Kidney glomerular epithelial cell (primary cell): ENCODE measurements around the gene ZCCHC14.
"Not testable (repeated sequence)": the region's sequence is repeated elsewhere in the genome, so short reads cannot be mapped to it uniquely, and the experiment has no call there.

ENCODE experiments used
- DNase-seq: peaks from one replicate; lab custom pipeline; 2025; lab: John Stamatoyannopoulos, UW

ZCCHC14 gene

GRCh38 chr16:87497023-87497766 is 4.4 kb upstream of the ZCCHC14 start:
- DNase-seq, result not testable (repeated sequence)

- DNase-seq, result no peak
Measured at GRCh38 chr16:87496447-87496801, 3.6 kb upstream of the ZCCHC14 start.

DNA sequence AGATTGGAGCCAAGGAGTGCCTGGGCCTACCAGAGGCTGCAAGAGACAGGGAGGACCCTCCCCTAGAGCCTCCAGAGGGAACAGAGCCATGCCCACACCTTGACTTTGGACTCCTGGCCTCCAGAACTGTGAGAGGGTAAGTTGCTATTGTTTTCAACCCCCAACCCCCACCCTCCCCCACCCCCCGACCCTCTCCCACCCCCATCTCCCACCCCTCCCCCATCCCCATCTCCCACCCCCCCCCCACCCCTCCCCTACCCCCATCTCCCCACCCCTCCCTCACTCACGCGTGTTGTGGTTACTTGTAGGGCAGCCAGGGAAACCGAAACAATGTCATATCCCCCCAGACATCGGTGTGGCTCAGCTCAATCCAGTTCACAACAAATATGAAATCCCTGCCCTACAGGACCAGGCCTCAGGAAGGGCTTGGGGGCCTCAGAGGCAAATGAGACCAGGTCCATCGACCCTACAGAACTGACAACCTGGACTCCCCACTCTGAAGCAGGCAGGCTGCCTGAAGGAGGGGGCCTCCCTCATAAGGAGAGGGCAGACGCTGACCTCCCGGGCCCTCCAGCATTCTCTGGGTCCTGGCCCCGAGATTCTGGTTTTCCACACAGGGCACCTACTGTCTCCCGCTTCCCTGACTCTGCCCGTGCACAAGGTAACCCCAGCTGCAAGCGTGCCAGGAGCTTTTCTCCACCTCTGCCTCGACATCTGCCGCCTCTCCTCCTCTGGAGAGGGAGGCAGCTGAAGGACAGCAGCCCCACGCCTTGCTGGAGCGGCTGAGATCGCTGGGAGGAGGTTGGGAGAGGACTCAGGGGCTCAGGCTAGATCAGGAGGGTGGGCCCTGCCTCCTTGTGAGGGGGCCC is 3.0 kb upstream of the ZCCHC14 start:
- no peak for DNase-seq

DNA sequence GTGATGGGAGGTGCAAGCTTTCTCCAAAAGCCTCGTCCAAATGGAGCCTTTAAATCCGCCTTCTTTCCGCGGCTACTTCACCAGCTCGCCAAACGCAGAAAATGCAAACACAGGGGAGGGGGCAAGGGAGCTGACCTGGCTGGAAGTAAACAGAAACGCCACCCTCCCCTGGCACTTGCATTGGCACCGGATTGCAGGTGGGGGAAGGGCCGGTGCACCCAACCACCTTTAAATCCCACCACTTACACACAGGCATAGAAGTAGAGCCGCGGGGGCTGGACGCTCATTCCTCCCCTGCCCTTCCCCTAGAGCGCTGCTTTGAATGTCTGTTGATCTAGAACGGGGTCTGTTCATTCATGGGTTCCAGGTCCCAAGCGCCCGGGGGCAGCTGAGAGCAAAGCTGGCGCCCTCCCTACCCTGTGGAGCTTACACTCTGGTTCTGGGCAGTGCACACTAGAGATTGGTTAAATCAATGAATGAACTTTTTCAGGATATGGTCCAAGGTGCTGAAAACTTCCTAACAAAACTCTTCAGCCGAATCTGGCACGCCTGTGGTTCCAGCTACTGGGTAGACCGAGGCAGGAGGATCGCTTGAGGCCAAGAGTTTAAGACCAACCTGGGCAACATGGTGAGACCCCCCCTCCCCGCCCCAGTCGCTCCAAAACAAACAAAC is 920 bp upstream of the ZCCHC14 start:
- no peak for DNase-seq

DNA sequence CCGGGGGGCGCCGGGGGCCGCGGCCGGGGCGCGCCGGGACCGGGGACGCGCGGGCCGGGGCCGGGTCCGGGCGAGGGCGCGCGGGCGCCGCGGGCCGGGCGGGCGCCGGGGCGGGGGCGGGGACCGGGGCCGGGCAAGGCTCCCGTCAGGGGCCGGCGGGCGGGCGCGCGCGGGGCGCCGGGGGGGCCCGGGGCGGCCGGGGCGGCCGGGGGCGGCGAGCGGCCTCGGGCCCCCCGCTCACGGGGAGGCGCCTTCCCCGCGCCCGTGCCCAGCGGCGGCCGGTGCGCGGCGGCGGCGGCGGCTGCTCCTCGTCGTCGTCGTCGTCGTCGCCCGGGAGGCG is 563 bp downstream of the ZCCHC14 start:
- DNase-seq, result no peak

DNA sequence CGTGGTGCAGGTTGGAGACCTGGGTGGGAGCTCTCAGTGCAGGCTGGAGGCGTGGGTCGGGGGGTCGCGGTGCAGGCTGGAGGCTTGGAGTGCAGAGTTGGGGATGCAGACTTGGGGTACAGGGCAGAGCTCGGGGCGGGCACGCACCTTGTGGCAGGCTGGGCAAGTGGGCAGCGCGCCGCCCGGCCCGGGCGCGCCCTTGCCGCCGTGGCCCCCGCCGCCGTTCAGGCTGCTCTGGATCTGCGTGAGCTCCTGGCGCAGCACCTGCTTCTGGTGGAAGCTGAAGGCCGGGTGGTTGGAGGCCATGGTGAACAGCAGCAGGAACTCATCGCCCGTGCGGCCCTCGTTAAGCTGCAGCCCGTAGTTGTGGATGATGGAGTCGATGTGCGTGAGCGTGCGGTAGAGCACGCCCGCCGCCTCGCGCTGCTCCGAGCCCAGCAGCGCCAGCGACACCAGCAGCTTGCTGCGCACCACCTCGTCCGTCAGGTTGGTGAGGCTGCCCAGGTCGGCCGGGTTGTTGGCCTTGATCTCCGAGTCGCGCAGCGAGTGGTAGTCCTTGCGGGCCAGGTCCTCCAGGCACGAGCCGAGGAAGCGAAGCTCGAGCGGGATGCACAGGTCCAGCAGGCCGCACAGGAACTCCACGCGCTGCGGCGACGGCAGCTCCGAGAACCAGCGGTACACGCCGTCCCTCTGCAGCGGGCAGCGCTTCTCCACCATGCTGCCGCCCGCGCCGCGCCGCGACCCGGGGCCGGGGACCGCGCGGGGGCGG is 1.1 kb downstream of the ZCCHC14 start:
- DNase-seq, result no peak

DNA sequence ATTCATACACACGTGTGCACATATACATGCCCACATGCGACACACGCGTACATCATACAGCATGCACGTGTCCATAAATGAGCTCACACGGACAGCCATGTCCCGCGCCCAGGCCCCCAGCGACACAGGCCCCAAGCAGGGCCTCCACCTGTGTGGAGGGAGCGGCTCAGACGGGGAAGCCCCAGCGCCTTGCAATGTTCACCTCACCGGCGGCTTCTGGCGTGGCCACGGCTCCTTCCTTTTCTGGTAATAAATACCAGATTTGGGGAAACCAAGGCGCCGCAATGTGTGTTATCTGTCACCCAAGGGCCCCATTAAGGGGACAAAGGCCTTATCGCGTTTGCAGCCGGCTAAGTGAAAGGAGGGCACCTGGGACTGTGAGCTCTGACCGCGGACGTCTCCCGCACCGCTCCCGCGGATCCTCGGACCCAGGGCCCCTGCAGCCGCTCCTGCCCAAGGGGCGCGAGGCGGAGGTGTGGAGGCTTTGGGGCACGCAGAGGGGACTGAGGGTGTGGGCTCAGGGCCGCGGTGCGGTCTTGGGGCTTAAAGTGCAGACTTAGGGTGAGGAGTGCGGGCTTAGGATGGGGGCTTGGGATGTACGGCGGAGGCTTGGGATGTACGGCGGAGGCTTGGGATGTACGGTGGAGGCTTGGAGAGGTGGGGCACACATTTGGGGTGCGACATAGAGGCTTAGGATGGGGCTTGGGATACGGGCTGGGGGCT is 1.9 kb downstream of the ZCCHC14 start:
- not testable (repeated sequence) for DNase-seq

DNA sequence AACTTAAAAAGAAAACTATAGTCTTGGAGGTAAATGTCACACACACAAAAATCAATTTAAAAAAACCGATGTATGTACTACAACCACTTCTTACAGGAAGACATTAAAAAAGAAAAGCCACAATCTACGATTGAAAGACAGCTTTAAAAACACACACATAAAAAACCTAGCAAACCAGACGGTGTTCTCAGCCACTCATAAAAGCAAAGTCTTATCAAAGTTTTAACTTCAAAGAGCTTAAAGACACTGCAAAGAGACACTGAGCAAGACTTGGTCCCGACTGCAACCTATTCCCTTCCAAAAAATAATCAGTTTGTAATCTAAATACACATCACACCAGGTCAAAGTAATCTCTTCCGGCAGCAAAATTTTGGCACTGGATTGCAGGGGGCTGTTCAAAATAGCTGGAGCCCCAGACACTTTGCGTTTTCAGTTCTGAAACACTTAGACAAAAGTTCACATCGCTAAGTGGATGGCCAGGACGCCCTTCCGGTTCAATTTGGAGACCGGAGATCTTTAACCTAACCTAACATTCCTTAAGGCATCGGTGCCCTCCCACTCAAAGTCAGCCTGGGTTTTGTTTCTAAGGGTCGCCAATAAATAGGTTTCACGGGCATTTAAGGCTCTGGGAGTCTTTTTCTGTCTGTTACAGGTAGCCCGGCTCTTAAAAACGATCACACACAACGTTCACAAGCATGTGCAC is 2.6 kb downstream of the ZCCHC14 start:
- peak; percentile 25 for DNase-seq

- DNase-seq, result no peak
Measured at GRCh38 chr16:87489434-87490045, 3.3 kb downstream of the ZCCHC14 start.

GRCh38 chr16:87488960-87489359 is 3.9 kb downstream of the ZCCHC14 start:
- not testable (repeated sequence) for DNase-seq

- DNase-seq, result peak; percentile 53
Measured at GRCh38 chr16:87487361-87487924, 5.4 kb downstream of the ZCCHC14 start.

GRCh38 chr16:87486713-87487247 is 6.0 kb downstream of the ZCCHC14 start:
- DNase-seq, result no peak

DNA sequence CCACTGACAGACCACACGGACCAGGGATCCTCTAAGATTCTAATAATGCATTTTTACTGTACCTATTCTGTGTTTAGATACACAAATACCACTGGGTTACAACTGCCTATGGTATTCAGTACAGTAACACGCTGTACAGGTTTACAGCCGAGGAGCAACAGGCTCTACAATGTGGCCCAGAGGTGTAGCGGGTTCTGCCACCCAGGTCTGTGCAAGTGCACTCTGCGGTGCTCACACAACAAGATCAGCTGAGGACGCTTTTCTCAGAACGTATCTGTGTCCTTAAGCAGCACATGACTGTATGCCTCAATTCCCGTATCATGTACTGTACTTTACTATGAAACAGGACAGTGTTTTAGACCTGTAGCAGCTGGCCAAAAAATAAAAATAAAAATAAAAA is 6.5 kb downstream of the ZCCHC14 start:
- DNase-seq, result no peak

DNA sequence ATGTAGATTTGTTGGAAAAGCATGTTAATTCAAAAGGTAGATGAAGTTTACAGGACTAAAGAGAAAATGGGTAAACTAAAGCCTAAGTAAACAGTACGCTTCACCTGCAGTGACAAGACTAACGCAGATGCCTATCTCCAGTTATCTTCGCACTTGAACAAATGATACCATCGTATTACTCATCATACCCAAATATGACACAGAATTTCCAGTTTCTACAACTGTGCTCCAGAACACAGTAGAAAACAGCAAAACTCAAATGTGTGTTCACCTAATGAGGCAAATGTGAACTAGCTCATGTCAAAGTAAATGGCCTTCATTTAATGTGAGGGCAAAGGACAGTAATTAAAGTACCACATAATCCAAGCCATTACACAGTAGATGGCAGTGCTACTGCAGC is 7.0 kb downstream of the ZCCHC14 start:
- DNase-seq, result peak; percentile 77

DNA sequence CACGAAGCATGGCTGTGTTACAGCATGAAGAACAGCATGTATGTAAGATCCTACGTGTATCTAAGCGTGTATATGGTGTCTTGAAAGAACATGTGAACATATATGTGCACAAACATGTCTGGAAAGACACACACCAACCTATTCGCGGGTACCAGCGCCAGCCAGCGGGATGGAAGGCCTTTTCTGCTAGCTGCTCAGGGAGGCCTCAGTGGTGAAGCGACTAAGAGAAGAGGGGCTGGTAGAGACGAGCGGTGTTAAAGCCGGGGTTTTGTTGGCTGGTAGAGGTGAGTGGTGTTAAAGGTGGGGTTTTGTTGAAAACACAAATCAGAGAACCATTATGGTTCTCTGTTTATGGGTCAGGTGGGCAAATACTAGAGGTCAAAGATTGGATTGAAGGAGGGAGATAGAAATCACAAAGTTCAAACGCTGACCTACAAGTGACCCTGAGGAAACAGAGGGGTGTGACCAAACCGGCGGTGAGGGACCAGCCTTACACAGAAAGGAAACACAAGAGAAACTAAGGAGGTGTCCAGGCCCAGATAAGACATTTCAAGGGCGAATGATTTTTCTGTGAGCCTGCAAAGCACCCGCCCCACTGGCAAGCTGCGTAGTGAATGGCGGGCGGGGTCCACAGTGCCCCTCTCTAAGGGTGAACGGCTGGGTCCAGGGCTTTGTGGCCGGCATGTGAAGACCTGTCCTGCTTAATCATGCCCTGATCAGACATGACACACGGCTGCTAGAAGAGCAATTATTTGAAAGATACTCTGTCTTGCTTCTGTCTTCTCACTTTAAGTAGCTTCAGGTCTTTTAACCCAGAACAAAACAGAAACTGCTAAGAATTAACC is 8.1 kb downstream of the ZCCHC14 start:
- DNase-seq, result peak; percentile 36

- DNase-seq, result no peak
Measured at GRCh38 chr16:87483481-87483880, 9.3 kb downstream of the ZCCHC14 start.

GRCh38 chr16:87482670-87483069 is 10.2 kb downstream of the ZCCHC14 start:
- not testable (repeated sequence) for DNase-seq

DNA sequence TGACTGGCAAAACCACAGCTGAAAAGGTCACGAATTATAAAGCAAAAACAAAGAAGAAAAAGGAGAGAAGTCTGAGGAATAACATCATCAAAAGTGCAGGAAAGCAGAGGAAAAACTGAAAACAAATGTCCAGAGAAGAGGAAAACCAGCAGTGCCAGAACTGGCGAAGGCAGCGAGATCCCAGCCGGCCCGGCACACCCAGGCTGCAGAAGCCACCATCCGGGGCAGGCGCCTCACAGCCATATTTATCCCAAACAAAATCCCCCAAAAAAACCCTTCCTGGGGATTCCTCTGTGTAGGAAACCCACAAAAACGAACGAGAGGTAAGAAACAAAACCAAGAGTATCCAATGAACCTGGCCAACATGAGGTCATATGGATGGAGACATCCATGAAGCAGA is 10.6 kb downstream of the ZCCHC14 start:
- DNase-seq, result no peak

GRCh38 chr16:87481711-87482110 is 11.1 kb downstream of the ZCCHC14 start:
- not testable (repeated sequence) for DNase-seq
